ENCODE measurements around the gene IL1R2.

The IL1R2 gene

GRCh38 chr2:102072741-102073140 lies 81.0 kb downstream of the IL1R2 start:
- no peaks in the 10 kb centered on the region for H3K36me3 ChIP-seq
- DNase-seq = no peak
- no peak overlapping the region for H3K27ac ChIP-seq
- TF ChIP-seq, protein P1, sequence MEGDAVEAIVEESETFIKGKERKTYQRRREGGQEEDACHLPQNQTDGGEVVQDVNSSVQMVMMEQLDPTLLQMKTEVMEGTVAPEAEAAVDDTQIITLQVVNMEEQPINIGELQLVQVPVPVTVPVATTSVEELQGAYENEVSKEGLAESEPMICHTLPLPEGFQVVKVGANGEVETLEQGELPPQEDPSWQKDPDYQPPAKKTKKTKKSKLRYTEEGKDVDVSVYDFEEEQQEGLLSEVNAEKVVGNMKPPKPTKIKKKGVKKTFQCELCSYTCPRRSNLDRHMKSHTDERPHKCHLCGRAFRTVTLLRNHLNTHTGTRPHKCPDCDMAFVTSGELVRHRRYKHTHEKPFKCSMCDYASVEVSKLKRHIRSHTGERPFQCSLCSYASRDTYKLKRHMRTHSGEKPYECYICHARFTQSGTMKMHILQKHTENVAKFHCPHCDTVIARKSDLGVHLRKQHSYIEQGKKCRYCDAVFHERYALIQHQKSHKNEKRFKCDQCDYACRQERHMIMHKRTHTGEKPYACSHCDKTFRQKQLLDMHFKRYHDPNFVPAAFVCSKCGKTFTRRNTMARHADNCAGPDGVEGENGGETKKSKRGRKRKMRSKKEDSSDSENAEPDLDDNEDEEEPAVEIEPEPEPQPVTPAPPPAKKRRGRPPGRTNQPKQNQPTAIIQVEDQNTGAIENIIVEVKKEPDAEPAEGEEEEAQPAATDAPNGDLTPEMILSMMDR (IDR thresholded peaks at IDR 0.05; ENCODE audit: low read depth, low read length) = no peak
- no peak overlapping the region for H3K4me3 ChIP-seq (ENCODE audit: low read depth, low read length)
- peaks cover 77% of the 10 kb centered on the region for H3K27me3 ChIP-seq (ENCODE audit: insufficient read depth, low read depth, severe bottlenecking)
- no peaks in the 10 kb centered on the region for H3K9me3 ChIP-seq (ENCODE audit: severe bottlenecking)

- no peak overlapping the region for H3K27ac ChIP-seq
- no peak for DNase-seq
- no peaks in the 10 kb centered on the region for H3K36me3 ChIP-seq
- H3K9me3 ChIP-seq (ENCODE audit: severe bottlenecking) = no peaks in the 10 kb centered on the region
- H3K27me3 ChIP-seq (ENCODE audit: insufficient read depth, low read depth, severe bottlenecking) = peaks cover 77% of the 10 kb centered on the region
- H3K4me3 ChIP-seq (ENCODE audit: low read depth, low read length) = no peak overlapping the region
- TF ChIP-seq, protein P1 (IDR thresholded peaks at IDR 0.05; ENCODE audit: low read depth, low read length) = no peak
These were observed 81.5 kb downstream of the IL1R2 start for GRCh38 chr2:102073168-102073724.

DNA sequence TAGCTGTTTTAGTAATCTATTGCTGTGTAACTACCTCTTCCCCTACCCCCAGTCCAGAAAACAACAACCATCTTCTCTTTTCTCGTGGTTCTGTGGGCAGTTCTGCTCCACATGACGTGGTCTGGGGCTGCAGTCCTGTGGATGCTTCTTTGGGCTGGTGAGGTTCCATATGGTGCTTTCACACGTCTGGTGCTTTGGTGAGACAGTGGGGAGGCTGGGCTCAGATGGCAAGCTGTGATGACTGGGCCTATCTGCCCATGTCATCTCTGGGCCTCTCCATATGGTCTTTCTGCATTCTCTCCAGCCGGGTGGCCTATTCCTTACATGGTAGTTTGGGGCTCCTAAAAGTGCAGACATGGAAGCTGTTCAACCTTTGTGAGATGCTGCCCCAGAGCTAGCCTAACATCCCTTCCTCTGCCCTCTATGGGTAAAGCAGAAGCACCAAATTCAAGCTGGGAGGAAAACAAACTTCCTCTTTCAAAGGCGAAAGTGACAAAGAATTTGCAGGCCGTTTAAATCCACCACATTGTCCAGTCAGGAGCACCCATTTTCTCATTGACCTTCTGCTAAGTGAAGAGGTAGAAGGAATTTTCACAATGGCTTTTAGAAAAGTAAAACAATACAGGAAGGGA lies 82.5 kb downstream of the IL1R2 start:
- no peak for DNase-seq
- peaks cover 70% of the 10 kb centered on the region for H3K27me3 ChIP-seq (ENCODE audit: insufficient read depth, low read depth, severe bottlenecking)
- H3K4me3 ChIP-seq (ENCODE audit: low read depth, low read length) = no peak overlapping the region
- H3K9me3 ChIP-seq (ENCODE audit: severe bottlenecking) = no peaks in the 10 kb centered on the region
- TF ChIP-seq, protein P1 (IDR thresholded peaks at IDR 0.05; ENCODE audit: low read depth, low read length) = no peak
- no peaks in the 10 kb centered on the region for H3K36me3 ChIP-seq
- no peak overlapping the region for H3K27ac ChIP-seq

DNA sequence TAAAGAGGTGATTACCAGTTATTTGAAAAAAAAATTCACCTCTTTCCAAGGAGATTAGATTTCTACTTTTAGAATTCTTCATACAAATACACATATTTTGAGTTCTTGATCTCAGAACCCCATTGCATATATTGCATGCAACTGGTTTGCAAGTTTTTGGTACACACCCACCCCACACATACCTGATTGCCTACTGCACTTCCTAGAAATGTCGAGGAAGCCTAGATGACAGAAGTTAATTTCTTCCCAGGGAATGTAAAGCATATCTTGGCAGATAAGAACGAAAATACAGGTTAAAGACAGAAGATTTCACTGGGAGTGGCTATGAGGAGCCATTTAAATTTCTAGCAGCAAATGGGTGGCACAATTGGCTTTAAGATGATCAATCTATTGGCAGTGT lies 83.7 kb downstream of the IL1R2 start:
- Histone ChIP-seq H3K27me3 (ENCODE audit: insufficient read depth, low read depth, severe bottlenecking) (peaks cover 67% of the 10 kb centered on the region), H3K27ac (no peak overlapping the region), H3K36me3 (no peaks in the 10 kb centered on the region), H3K9me3 (ENCODE audit: severe bottlenecking) (no peaks in the 10 kb centered on the region), H3K4me3 (ENCODE audit: low read depth, low read length) (no peak overlapping the region)
- DNase-seq = no peak
- TF ChIP-seq, protein P1 (IDR thresholded peaks at IDR 0.05; ENCODE audit: low read depth, low read length) = no peak

DNA sequence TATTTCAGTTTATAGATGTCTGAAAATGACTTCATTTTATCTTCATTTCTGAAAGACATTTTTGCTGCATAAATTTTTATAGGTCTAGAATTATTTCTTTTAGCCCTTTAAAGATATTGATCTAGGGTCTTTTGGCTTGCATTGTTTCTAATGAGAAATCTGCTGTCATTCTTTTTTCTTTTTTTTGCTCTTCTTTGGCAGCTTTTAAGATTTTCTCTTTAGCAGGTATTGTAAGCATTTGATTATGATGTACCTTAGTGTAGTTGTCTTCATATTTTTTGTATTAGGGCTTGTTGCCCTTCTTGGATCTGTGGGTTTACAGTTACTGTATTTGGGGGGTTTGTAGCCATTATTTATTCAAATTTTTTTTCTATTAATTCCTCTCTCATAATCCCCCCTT lies 84.8 kb downstream of the IL1R2 start:
- Histone ChIP-seq H3K27ac (no peak overlapping the region), H3K9me3 (ENCODE audit: severe bottlenecking) (no peaks in the 10 kb centered on the region), H3K36me3 (no peaks in the 10 kb centered on the region), H3K27me3 (ENCODE audit: insufficient read depth, low read depth, severe bottlenecking) (peaks cover 71% of the 10 kb centered on the region), H3K4me3 (ENCODE audit: low read depth, low read length) (no peak overlapping the region)
- DNase-seq = no peak
- TF ChIP-seq, protein P1 (IDR thresholded peaks at IDR 0.05; ENCODE audit: low read depth, low read length) = no peak

All from WERI-Rb-1 (cell line).